Pancreas (tissue), 10 donors: ENCODE data around the gene EML6. TPM values are rescaled to one million over a fixed set of nuclear protein-coding genes. Genes with fewer than 3 reads are reported as not detected.
A peak's percentile ranks its signal among the peaks of the same experiment; 100 is the strongest.

ENCODE experiments used
- ATAC-seq, 4 donors: fragments of 200-7000 bp; cut with Tn5 transposase; one replicate each; pipeline versions ENCODE4 v1.8.0 to v1.9.1; 2020; ENCODE audit warnings: mild to moderate bottlenecking in 4 of 4, moderate library complexity in 4 of 4
- DNase-seq, 6 donors: peaks; one replicate each; pipeline ENCODE4 v3.0.0-alpha.2; 2020
- FAIRE-seq: peaks from 2 replicates; lab custom pipeline; 2012; peaks lifted over from hg19 to GRCh38; lab: Jason Lieb, UNC
- H3K27ac ChIP-seq, 4 donors: fragments of 200-600 bp; sonication (generic); 1 replicate in 3 of 4; 2 replicates in 1 of 4; pipeline versions ENCODE4 v1.5.0 to v1.8.0; 2020
- H3K27me3 ChIP-seq, 4 donors: fragments of 200-600 bp; one replicate each; pipeline ENCODE4 v1.8.0; 2021
- H3K36me3 ChIP-seq, 3 donors: fragments of 200-600 bp; sonication (generic) in 1 of 3; one replicate each; pipeline versions ENCODE4 v1.5.0 to v1.8.0; 2020 to 2021
- H3K4me1 ChIP-seq, 3 donors: fragments of 200-600 bp; one replicate each; pipeline ENCODE4 v1.8.0; 2021
- H3K4me3 ChIP-seq, 4 donors: fragments of 200-600 bp; sonication (generic) in 2 of 4; one replicate each; pipeline versions ENCODE4 v1.5.0 to v1.8.0; 2020 to 2021
- H3K9me3 ChIP-seq, 4 donors: fragments of 200-600 bp; one replicate each; pipeline ENCODE4 v1.8.0; 2021
- WGBS, 2 donors: extraction: QIAGEN DNeasy Blood & Tissue Kit; methylation state at CpG; one replicate each; pipeline ENCODE4 v1.1.7; 2013; 5-methylcytosine and 5-hydroxymethylcytosine counted together
- intact Hi-C, 3 donors: fragments of 100-400 bp; cut with DNase I; formaldehyde crosslinking; loops; one replicate each; pipeline versions ENCODE4 v1.11.1 to v1.14.2; 2022
- polyA plus RNA-seq, 2 donors: library from polyadenylated mRNA; stranded (reverse); fragments of 200-250 nt; gene quantifications; one replicate each; pipeline ENCODE4 v1.2.3, GENCODE V29; 2013
- total RNA-seq, 6 donors: library from RNA; stranded (reverse); fragmentation: NEBNext Ultra II Directional in 4 of 6; extraction: Animal tissue kit (Norgen Biotek cat#: 25700) in 4 of 6; gene quantifications; one replicate each; pipeline versions ENCODE4 v1.2.1 to v1.2.4, GENCODE V29; 2021 to 2023
- TF ChIP-seq, protein P1 (sequence below), 4 donors: fragments of 200-600 bp; sonication (generic) in 3 of 4; IDR thresholded peaks; one replicate each; pipeline versions ENCODE4 v1.5.0 to v1.8.0; 2021; ENCODE audit warnings: antibody characterized with exemption in 4 of 4
- donor health status: healthy with polysubstance abuse.
- donor health status: DM: no; HTN: no; CAD: no; lungs with moderate emphysema.
- donor health status: DM: no; HTN: no; CAD: no.
- donor health status: control.
- donor health status: control.
- donor health status: Bipolar disorder and iron deficiency.
- donor health status: DM: yes; HTN: yes; CAD: no.
- donor health status: DM: no; HTN: no; CAD: no.
- donor health status: DM: no; HTN: no; CAD: no.
- donor health status: DM: yes; HTN: yes; CAD: no.

Gene EML6
- total and polyA plus RNA-seq, 8 donors = 1.2 to 4.9 (median 2.2) TPM

- H3K9me3 ChIP-seq = no peaks in the 10 kb centered on the region
- peaks cover 43 to 80% (median 69%) of the 10 kb centered on the region in 3 donors for H3K4me1 ChIP-seq
- peak in 3 of 6 donors; percentile 25 to 51 (median 30) for DNase-seq
- 51 to 61% methylated on average over 2 of the region's 2 CpGs for WGBS, 2 donors
- no peaks in the 10 kb centered on the region for H3K36me3 ChIP-seq
- H3K27ac ChIP-seq = peak overlapping the region; percentile 44 to 85 (median 72)
- H3K4me3 ChIP-seq = peak overlapping the region in 1 of 4 donors; percentile 38
- intact Hi-C loops = no loop called here
- FAIRE-seq = no peak
- ATAC-seq = peak; percentile 54 to 73 (median 66)
- no peaks in the 10 kb centered on the region for H3K27me3 ChIP-seq
- TF ChIP-seq, protein P1, sequence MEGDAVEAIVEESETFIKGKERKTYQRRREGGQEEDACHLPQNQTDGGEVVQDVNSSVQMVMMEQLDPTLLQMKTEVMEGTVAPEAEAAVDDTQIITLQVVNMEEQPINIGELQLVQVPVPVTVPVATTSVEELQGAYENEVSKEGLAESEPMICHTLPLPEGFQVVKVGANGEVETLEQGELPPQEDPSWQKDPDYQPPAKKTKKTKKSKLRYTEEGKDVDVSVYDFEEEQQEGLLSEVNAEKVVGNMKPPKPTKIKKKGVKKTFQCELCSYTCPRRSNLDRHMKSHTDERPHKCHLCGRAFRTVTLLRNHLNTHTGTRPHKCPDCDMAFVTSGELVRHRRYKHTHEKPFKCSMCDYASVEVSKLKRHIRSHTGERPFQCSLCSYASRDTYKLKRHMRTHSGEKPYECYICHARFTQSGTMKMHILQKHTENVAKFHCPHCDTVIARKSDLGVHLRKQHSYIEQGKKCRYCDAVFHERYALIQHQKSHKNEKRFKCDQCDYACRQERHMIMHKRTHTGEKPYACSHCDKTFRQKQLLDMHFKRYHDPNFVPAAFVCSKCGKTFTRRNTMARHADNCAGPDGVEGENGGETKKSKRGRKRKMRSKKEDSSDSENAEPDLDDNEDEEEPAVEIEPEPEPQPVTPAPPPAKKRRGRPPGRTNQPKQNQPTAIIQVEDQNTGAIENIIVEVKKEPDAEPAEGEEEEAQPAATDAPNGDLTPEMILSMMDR (IDR thresholded peaks at IDR 0.05) = no peak
Measured at GRCh38 chr2:55010915-55011314, 287.5 kb downstream of the EML6 start.

DNA sequence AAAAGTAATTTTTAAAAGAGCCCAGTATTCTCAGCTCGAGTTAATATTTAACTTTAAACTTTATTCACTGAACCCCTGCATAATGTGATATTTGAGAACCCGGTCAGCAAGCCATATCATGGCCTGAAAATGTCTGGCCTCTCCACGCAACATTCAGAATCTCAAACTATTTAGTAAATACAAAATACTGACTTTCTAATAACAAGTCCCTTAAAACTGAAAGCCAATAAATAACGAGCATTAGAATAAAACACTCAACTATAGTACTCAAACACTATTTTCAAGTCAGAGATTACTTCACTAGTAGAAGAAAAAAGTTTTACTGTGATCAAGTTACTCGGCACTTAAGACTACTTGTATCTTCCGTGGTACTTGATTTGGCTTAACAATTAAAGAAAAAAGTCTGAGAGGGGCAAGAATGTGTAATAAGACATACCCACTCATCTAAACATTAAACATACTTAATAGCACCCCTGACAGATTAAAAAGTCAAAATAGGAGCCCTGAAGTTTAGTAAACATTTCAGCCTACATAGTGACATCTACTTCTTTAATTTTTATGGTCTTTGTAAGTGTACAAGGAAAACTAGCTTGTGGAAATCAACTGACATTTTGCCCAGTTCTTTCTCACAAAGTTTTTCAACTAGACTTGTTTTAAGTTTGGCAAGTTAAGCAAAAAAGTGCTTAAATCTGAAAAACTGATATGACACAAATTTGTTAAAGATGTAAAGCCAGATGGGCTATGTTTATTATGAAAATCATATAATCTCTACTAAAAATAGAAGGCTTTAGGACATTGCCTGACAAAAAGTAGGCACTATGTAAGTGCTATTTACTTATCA, 288.6 kb downstream of the EML6 start:
- H3K27ac ChIP-seq = peak overlapping the region; percentile 44 to 85 (median 72)
- FAIRE-seq (no peak), ATAC-seq (peak; percentile 38 to 61 (median 58)), DNase-seq (no peak)
- peak overlapping the region in 1 of 4 donors; percentile 2 for H3K4me3 ChIP-seq
- TF ChIP-seq, protein P1 (IDR thresholded peaks at IDR 0.05) = no peak
- WGBS, 2 donors = 6% methylated on average over 6 of the region's 6 CpGs
- H3K9me3 ChIP-seq = no peaks in the 10 kb centered on the region
- no peaks in the 10 kb centered on the region for H3K36me3 ChIP-seq
- no peaks in the 10 kb centered on the region for H3K27me3 ChIP-seq
- intact Hi-C loops = no loop called here
- H3K4me1 ChIP-seq = peaks cover 38 to 69% (median 60%) of the 10 kb centered on the region in 3 donors

GRCh38 chr2:55012672-55013484, 289.4 kb downstream of the EML6 start:
- H3K4me3 ChIP-seq = no peak overlapping the region
- no peaks in the 10 kb centered on the region for H3K27me3 ChIP-seq
- ATAC-seq = no peak
- TF ChIP-seq, protein P1 (IDR thresholded peaks at IDR 0.05) = no peak
- peak overlapping the region in 3 of 4 donors; percentile 44 to 85 (median 82) for H3K27ac ChIP-seq
- no peak for FAIRE-seq
- 21 to 23% methylated on average over 2 of the region's 2 CpGs for WGBS, 2 donors
- no peak for DNase-seq
- no peaks in the 10 kb centered on the region for H3K36me3 ChIP-seq
- peaks cover 38 to 66% (median 59%) of the 10 kb centered on the region in 3 donors for H3K4me1 ChIP-seq
- intact Hi-C loops = no loop called here
- H3K9me3 ChIP-seq = no peaks in the 10 kb centered on the region

DNA sequence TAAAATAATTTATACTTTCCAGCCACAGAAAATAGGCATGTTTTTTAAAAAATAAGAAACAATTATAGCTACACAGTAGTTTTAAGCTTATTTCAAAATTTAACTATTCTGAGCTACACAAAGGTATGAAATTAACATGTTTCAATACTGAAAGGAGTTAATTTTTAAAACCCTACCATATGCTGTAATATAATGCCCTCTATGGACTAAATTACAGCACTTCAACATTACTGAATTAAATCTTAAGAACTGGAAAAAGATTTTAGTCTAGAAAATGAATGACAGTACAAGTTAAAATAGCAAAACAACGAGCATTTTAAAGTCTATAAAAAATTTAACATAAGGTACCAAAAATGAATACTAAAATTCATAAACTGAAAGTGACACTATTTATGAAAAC, 290.5 kb downstream of the EML6 start:
- DNase-seq = no peak
- TF ChIP-seq, protein P1 (IDR thresholded peaks at IDR 0.05) = no peak
- H3K9me3 ChIP-seq = no peaks in the 10 kb centered on the region
- WGBS, 2 donors = 8 to 12% methylated on average over 1 of the region's 1 CpG
- FAIRE-seq = peak; percentile 68
- no peak overlapping the region for H3K4me3 ChIP-seq
- H3K36me3 ChIP-seq = no peaks in the 10 kb centered on the region
- intact Hi-C loops = no loop called here
- H3K27me3 ChIP-seq = no peaks in the 10 kb centered on the region
- ATAC-seq = peak in 1 of 4 donors; percentile 35
- peak overlapping the region in 2 of 4 donors; percentile 82 to 85 for H3K27ac ChIP-seq
- H3K4me1 ChIP-seq = peaks cover 38 to 59% (median 53%) of the 10 kb centered on the region in 3 donors
